Middle frontal gyrus (tissue), 1 donor: ENCODE measurements around the gene FUT6.
"Not testable (repeated sequence)": the region's sequence is repeated elsewhere in the genome, so short reads cannot be mapped to it uniquely, and the experiment has no call there.

Experiments
- DNase-seq: peaks from one replicate; pipeline ENCODE4 v3.0.0-alpha.2; 2015; ENCODE audit warnings: low spot score; ENCODE audit errors: extremely low spot score

The FUT6 gene

GRCh38 chr19:5839065-5840017 is at the start of gene FUT6:
Gene FUT6, minus strand, starts transcription at chr19:5839702. Its CDS starts 7,135 bp downstream, at chr19:5832567.
- DNase-seq = no peak

- DNase-seq = not testable (repeated sequence)
Observed at GRCh38 chr19:5884065-5884811, 44.7 kb upstream of the FUT6 start.

GRCh38 chr19:5883157-5883873 is 43.8 kb upstream of the FUT6 start:
- not testable (repeated sequence) for DNase-seq

GRCh38 chr19:5882421-5882968 is 43.0 kb upstream of the FUT6 start:
- DNase-seq = no peak

- DNase-seq = no peak
Observed at GRCh38 chr19:5881543-5882299, 42.2 kb upstream of the FUT6 start.

GRCh38 chr19:5880604-5881078 is 41.1 kb upstream of the FUT6 start:
- no peak for DNase-seq

GRCh38 chr19:5880196-5880595 is 40.7 kb upstream of the FUT6 start:
- DNase-seq = no peak

GRCh38 chr19:5877882-5878281 is 38.4 kb upstream of the FUT6 start:
- DNase-seq = no peak

GRCh38 chr19:5877427-5877826 is 37.9 kb upstream of the FUT6 start:
- DNase-seq = no peak

GRCh38 chr19:5874496-5874895 is 35.0 kb upstream of the FUT6 start:
- not testable (repeated sequence) for DNase-seq

GRCh38 chr19:5873617-5874199 is 34.2 kb upstream of the FUT6 start:
- DNase-seq = no peak

- DNase-seq = no peak
Observed at GRCh38 chr19:5870986-5871394, 31.5 kb upstream of the FUT6 start.

GRCh38 chr19:5867201-5868136 is 28.0 kb upstream of the FUT6 start:
- DNase-seq = no peak

GRCh38 chr19:5865772-5866171 is 26.3 kb upstream of the FUT6 start:
- no peak for DNase-seq

- DNase-seq = no peak
Observed at GRCh38 chr19:5864725-5865486, 25.4 kb upstream of the FUT6 start.

- no peak for DNase-seq
Observed at GRCh38 chr19:5864013-5864720, 24.7 kb upstream of the FUT6 start.

GRCh38 chr19:5863030-5863665 is 23.6 kb upstream of the FUT6 start:
- no peak for DNase-seq
